Nephron progenitor cell (in vitro differentiated cells): ENCODE results near the gene SIRT1.
"Not testable (repeated sequence)": the region's sequence is repeated elsewhere in the genome, so short reads cannot be mapped to it uniquely, and the experiment has no call there.

ENCODE experiments used
- DNase-seq: peaks from one replicate; pipeline ENCODE4 v3.0.0; 2021
- H3K27ac Mint-ChIP-seq: 2 replicates; pipeline ENCODE4 v1.8.0; 2021; ENCODE audit warnings: mild to moderate bottlenecking, moderate library complexity, mixed read lengths
- H3K27me3 Mint-ChIP-seq: 2 replicates; pipeline ENCODE4 v1.8.0; 2021; ENCODE audit warnings: mild to moderate bottlenecking, low read depth, mixed read lengths; ENCODE audit not compliant: poor library complexity
- H3K36me3 Mint-ChIP-seq: 2 replicates; pipeline ENCODE4 v1.8.0; 2021; ENCODE audit warnings: low read depth, mixed read lengths
- H3K4me1 Mint-ChIP-seq: 2 replicates; pipeline ENCODE4 v1.8.0; 2021; ENCODE audit warnings: mixed read lengths
- H3K4me3 Mint-ChIP-seq: 2 replicates; pipeline ENCODE4 v1.8.0; 2021; ENCODE audit warnings: mild to moderate bottlenecking, moderate library complexity, mixed read lengths
- H3K9me3 Mint-ChIP-seq: 2 replicates; pipeline ENCODE4 v1.8.0; 2021; ENCODE audit warnings: mild to moderate bottlenecking, moderate library complexity, mixed read lengths
- CTCF ChIP-seq: fragments of 200-600 bp; sonication (generic); IDR thresholded peaks from 2 replicates; pipeline ENCODE4 v1.5.0; 2021; ENCODE audit warnings: antibody characterized with exemption

Gene SIRT1

GRCh38 chr10:67884313-67884841, at the start of gene SIRT1:
SIRT1 (plus strand) TSS chr10:67884656; CDS start chr10:67884722, 66 bp downstream.
- DNase-seq: peak; percentile 98
- peak within 1 kb of the TSS; percentile 98 for H3K27ac Mint-ChIP-seq
- H3K36me3 Mint-ChIP-seq: peaks cover 26% of the 10 kb centered on the region
- peaks cover 22% of the 10 kb centered on the region for H3K4me1 Mint-ChIP-seq
- peaks cover 3% of the 10 kb centered on the region for H3K27me3 Mint-ChIP-seq
- H3K9me3 Mint-ChIP-seq: no peaks in the 10 kb centered on the region
- no peak for TF ChIP-seq CTCF
- H3K4me3 Mint-ChIP-seq: peak within 1 kb of the TSS; percentile 96

GRCh38 chr10:67835541-67836394, 48.7 kb upstream of the SIRT1 start:
- peak overlapping the region; percentile 74 for H3K4me3 Mint-ChIP-seq
- peaks cover 18% of the 10 kb centered on the region for H3K4me1 Mint-ChIP-seq
- H3K27ac Mint-ChIP-seq: peak overlapping the region; percentile 30
- not testable (repeated sequence) for H3K36me3 Mint-ChIP-seq, H3K27me3 Mint-ChIP-seq, DNase-seq, H3K9me3 Mint-ChIP-seq

DNA sequence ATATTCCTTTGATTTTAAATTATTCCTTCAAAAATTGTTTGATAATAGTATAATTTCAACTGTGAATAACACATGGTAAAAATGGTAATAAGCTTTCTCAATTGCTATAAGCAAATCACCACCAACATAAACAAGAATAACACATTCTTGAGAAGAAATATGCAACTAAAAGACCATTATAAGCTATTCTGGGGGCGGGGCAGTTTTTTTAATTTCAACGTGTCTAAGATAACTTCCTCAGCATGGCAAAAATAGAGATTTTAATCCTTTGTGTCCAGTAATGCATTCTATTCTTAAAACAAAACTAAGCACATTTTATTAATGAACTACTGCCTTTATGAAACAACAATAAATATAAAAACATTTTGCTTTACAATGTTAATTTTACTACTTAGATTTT, 48.0 kb upstream of the SIRT1 start:
- no peak for TF ChIP-seq CTCF
- DNase-seq: no peak

GRCh38 chr10:67836972-67837371, 47.5 kb upstream of the SIRT1 start:
- no peak for TF ChIP-seq CTCF
- DNase-seq: no peak
- H3K36me3 Mint-ChIP-seq: peaks cover 6% of the 10 kb centered on the region
- H3K27ac Mint-ChIP-seq: no peak overlapping the region
- peak overlapping the region; percentile 84 for H3K4me3 Mint-ChIP-seq
- peaks cover 5% of the 10 kb centered on the region for H3K27me3 Mint-ChIP-seq
- peaks cover 18% of the 10 kb centered on the region for H3K4me1 Mint-ChIP-seq
- peaks cover 11% of the 10 kb centered on the region for H3K9me3 Mint-ChIP-seq

More for the DNA sequence above, 48.0 kb upstream of the SIRT1 start:
- peaks cover 18% of the 10 kb centered on the region for H3K4me1 Mint-ChIP-seq
- peaks cover 9% of the 10 kb centered on the region for H3K36me3 Mint-ChIP-seq
- peaks cover 7% of the 10 kb centered on the region for H3K9me3 Mint-ChIP-seq
- H3K27me3 Mint-ChIP-seq: peaks cover 3% of the 10 kb centered on the region
- peak overlapping the region; percentile 54 for H3K4me3 Mint-ChIP-seq
- no peak overlapping the region for H3K27ac Mint-ChIP-seq

- no peak for TF ChIP-seq CTCF
- peaks cover 15% of the 10 kb centered on the region for H3K9me3 Mint-ChIP-seq
- peaks cover 6% of the 10 kb centered on the region for H3K36me3 Mint-ChIP-seq
- no peak for DNase-seq
- H3K27ac Mint-ChIP-seq: no peak within 1 kb of the TSS
- H3K27me3 Mint-ChIP-seq: peaks cover 5% of the 10 kb centered on the region
- H3K4me1 Mint-ChIP-seq: peaks cover 18% of the 10 kb centered on the region
- peak within 1 kb of the TSS; percentile 84 for H3K4me3 Mint-ChIP-seq
Observed at GRCh38 chr10:67837541-67838314, 46.7 kb upstream of the SIRT1 start, which contains the start of gene DNAJC12. DNAJC12 (minus strand) TSS chr10:67838188; CDS start chr10:67838011, 177 bp downstream.

DNA sequence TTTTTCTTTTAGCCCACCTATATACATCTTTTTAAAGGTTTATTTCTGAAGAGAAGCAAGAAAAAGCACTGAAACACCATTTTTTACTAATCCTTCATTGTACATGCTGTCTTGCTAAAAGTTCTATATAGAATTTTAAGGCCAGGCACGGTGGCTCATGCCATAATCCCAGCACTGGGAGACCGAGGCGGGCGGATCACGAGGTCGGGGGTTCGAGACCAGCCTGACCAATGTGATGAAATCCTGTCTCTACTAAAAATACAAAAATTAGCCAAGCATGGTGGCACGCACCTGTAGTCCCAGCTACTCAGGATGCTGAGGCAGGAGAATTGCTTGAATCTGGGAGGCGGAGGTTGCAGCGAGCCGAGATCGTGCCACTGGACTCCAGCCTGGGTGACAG, 44.9 kb upstream of the SIRT1 start:
- not testable (repeated sequence) for H3K27me3 Mint-ChIP-seq, H3K27ac Mint-ChIP-seq, H3K4me3 Mint-ChIP-seq, H3K36me3 Mint-ChIP-seq, DNase-seq
- peaks cover 18% of the 10 kb centered on the region for H3K4me1 Mint-ChIP-seq
- peaks cover 21% of the 10 kb centered on the region for H3K9me3 Mint-ChIP-seq
